ENCODE data around the gene MEIOSIN. TPM values are rescaled to one million over a fixed set of nuclear protein-coding genes. Genes with fewer than 3 reads are reported as not detected.

Gene MEIOSIN
- total and polyA plus RNA-seq, 9 of the 15 experiments (the other 6 are each of a cell fraction or from before 2014, with no cell fraction given) = 0.06 to 2.0 (median 0.76) TPM

DNA sequence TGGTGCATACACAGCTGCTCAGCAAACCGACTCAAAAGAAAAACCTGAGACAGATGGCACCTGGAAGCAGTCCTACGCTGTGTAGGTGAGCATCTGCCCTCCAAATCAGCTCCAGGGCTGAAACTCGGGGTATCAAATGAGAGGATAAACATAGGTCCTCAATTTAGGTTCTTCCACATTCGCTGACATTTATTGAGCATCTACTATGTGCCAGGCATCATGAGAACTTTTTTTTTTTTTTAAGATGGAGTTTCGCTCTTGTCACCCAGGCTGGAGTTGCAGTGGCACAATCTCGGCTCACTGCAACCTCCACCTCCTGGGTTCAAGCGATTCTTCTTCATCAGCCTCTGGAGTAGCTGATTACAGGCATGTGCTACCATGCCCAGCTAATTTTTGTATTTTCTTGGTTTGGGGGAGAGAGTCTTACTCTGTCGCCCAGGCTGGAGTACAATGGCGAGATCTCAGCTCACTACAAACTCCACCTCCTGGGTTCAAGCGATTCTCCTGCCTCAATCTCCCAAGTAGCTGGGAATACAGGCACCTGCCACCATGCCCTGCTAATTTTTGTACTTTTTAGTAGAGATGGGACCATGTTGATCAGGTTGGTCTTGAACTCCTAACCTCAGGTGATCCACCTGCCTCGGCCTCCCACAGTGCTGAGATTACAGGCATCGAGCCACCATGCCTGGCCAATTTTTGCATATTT, 27.4 kb upstream of the MEIOSIN start (continued):
- no peak for TF ChIP-seq RBBP5 (IDR thresholded peaks at IDR 0.05; ENCODE audit: borderline replicate concordance, insufficient read depth, low read length, poor library complexity, severe bottlenecking)
- no peak for TF ChIP-seq KHSRP (IDR thresholded peaks at IDR 0.05)
- TF ChIP-seq PRPF4 (IDR thresholded peaks at IDR 0.05; ENCODE audit: insufficient read depth, low read depth, low read length, poor library complexity, severe bottlenecking) = no peak
- TF ChIP-seq ZSCAN29 (IDR thresholded peaks at IDR 0.05) = no peak
- TF ChIP-seq ATF7 (IDR thresholded peaks at IDR 0.05) = no peak

DNA sequence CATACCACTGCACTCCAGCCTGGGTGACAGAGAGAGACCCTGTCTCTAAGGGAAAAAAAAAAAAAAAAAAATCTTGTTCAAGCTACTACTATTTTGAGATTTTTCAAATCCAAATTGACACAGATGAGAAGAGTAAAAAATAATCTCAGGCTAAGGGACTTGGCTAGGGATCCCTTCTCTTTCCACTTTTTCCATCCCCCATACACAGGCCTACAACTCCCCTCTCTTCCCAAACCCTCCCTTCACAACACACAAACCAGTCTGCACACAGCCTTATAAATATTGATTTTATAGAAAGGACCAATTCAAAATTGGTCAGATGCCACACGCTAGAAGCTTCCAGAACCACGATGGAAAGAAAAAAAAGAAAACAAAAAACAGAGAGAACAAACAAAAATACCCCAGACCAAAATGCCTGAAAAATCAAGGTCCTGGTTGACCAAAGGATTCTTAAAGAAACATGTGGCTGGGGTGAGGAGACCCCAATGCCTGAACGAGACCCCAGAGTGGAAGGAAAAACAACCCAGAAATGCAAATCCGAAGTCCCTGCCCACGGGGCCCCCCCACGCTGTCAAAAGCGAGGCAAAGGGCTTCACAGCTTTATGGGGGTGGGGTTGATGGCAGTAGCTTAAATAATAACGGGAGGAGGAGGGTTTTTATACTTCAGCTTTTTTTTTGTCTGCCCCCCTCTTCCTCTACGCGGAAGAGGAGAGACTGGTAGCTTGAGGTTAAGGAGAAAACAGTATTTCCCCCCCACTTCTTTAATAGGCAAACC, 22.7 kb upstream of the MEIOSIN start:
- Histone ChIP-seq H3K9ac (ENCODE audit: insufficient read depth in 1 of 2, low read depth in 2 of 2, low read length in 2 of 2) (no peak overlapping the region), H3K27ac (ENCODE audit: extremely low read depth, low read depth, low read length) (no peak overlapping the region), H3K36me3 (ENCODE audit: control insufficient read depth, insufficient read depth, low read length) (peaks cover 41% of the 10 kb centered on the region; the same call in 2 of the 3 replicates), H3K9me1 (ENCODE audit: control insufficient read depth, insufficient read depth, low read length) (no peaks in the 10 kb centered on the region), H2AFZ (ENCODE audit: low read depth, low read length) (no peak overlapping the region), H4K20me1 (replicated peaks; ENCODE audit: control insufficient read depth, insufficient read depth, low read length) (no peaks in the 10 kb centered on the region), H3K27me3 (ENCODE audit: control insufficient read depth in 2 of 2, insufficient read depth in 2 of 2, low read length in 2 of 2) (no peaks in the 10 kb centered on the region), H3K4me3 (no peak overlapping the region), H3K9me3 (replicated peaks; ENCODE audit: control insufficient read depth, insufficient read depth, low read depth, low read length) (no peaks in the 10 kb centered on the region), H3K4me1 (replicated peaks in 1 of 2; ENCODE audit: control insufficient read depth in 2 of 2, insufficient read depth in 2 of 2, low read length in 2 of 2) (peaks cover 5 to 22% of the 10 kb centered on the region in 2 experiments; a peak in 3 of 5 replicates), H3K79me2 (ENCODE audit: control insufficient read depth, insufficient read depth, low read length) (peaks cover 28% of the 10 kb centered on the region), H3K4me2 (ENCODE audit: insufficient read depth, low read length) (no peak overlapping the region)
- POLR2A ChIA-PET = interaction anchor here (0.6 to 3.9 kb wide), 5 partner anchors 12 to 709 kb away, joined by 3 to 20 read pairs (median 3); partner anchors contain the start of genes FBXO46, QPCTL and SNRPD2
- intact Hi-C loops (cut with micrococcal nuclease) = no loop called here
- TF ChIP-seq RBFOX2 (IDR thresholded peaks at IDR 0.05; ENCODE audit: low read depth, low read length) (peak; percentile 6; the same call in 1 of the 2 replicates), NR1H2 (CRISPR knock-in tag; IDR thresholded peaks at IDR 0.05) (no peak), NFE2L1 (tag; IDR thresholded peaks at IDR 0.05; ENCODE audit: borderline replicate concordance, low read depth) (no peak), NONO (IDR thresholded peaks at IDR 0.05; ENCODE audit: low read depth in 2 of 2, low read length in 1 of 2) (no peak), KAT8 (IDR thresholded peaks at IDR 0.05; ENCODE audit: low read depth) (no peak), RFX5 (IDR thresholded peaks at IDR 0.05; ENCODE audit: low read depth, low read length) (no peak)
- TF ChIP-seq, protein P1, sequence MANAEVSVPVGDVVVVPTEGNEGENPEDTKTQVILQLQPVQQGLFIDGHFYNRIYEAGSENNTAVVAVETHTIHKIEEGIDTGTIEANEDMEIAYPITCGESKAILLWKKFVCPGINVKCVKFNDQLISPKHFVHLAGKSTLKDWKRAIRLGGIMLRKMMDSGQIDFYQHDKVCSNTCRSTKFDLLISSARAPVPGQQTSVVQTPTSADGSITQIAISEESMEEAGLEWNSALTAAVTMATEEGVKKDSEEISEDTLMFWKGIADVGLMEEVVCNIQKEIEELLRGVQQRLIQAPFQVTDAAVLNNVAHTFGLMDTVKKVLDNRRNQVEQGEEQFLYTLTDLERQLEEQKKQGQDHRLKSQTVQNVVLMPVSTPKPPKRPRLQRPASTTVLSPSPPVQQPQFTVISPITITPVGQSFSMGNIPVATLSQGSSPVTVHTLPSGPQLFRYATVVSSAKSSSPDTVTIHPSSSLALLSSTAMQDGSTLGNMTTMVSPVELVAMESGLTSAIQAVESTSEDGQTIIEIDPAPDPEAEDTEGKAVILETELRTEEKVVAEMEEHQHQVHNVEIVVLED (CRISPR knock-in tag; IDR thresholded peaks at IDR 0.05) = no peak
- no peak for ATAC-seq
- no peak for FAIRE-seq
- CTCF ChIA-PET (ENCODE audit: low intra/inter-chr PET ratio) = no interaction called here
- no TSS peak for BruUV-seq (replicated peaks)
- no peak for DNase-seq (ENCODE audit: extremely low read depth in 1 of 4, low spot score in 3 of 4)
- in situ Hi-C loops (cut with MboI) = no loop called here
- 71% methylated on average over 9 of the region's 10 CpGs for WGBS (ENCODE audit: insufficient coverage, low coverage, missing lambda C conversion rate)
